B cell (primary cell): ENCODE results near the gene RPTOR. TPM values are rescaled to one million over a fixed set of nuclear protein-coding genes. Genes with fewer than 3 reads are reported as not detected.

Experiments used
- ATAC-seq: fragments of 200-7000 bp; cut with Tn5 transposase; one replicate; pipeline ENCODE4 v1.10.0; 2021; ENCODE audit warnings: low read depth, mild to moderate bottlenecking, moderate number of reproducible peaks, moderate library complexity
- CTCF ChIA-PET: fragments of 350-600 bp; sonication (Branson Sonifier 250); formaldehyde crosslinking; loops from one replicate; lab custom pipeline; 2021; ENCODE audit warnings: antibody characterized with exemption, inconsistent platforms; lab: Charles Lee
- POLR2A ChIA-PET: fragments of 350-600 bp; sonication (Branson Sonifier 250); formaldehyde crosslinking; loops from one replicate; lab custom pipeline; 2021; ENCODE audit warnings: antibody characterized with exemption; lab: Charles Lee
- DNase-seq: peaks from one replicate; pipeline ENCODE4 v3.0.0; 2013
- H2AFZ ChIP-seq: 2 replicates; pipeline ENCODE4 v1.6.1; 2012; ENCODE audit warnings: mild to moderate bottlenecking, low read depth, low read length; ENCODE audit not compliant: insufficient read depth, poor library complexity, severe bottlenecking
- H3K27ac ChIP-seq, 2 donors: 1 replicate in 1 of 2; 2 replicates in 1 of 2; pipeline ENCODE4 v1.5.1; 2012 to 2013; ENCODE audit warnings: low read length in 2 of 2, mild to moderate bottlenecking in 2 of 2, moderate library complexity in 1 of 2
- H3K27me3 ChIP-seq, 4 experiments: fragments of 200-600 bp in 1 of 4; sonication (generic) in 1 of 4; replicated peaks in 1 of 4; 1 replicate in 2 of 4; 2 replicates in 2 of 4; pipeline versions ENCODE4 v1.6.1 to v1.7.0; 2013 to 2016; ENCODE audit warnings: low read length in 3 of 4, mild to moderate bottlenecking in 2 of 4, mixed read lengths in 1 of 4, moderate library complexity in 1 of 4; ENCODE audit not compliant: insufficient read depth in 4 of 4, control insufficient read depth in 3 of 4; ENCODE audit errors: control extremely low read depth in 1 of 4
- H3K36me3 ChIP-seq, 2 experiments: replicated peaks in 1 of 2; 1 replicate in 1 of 2; 2 replicates in 1 of 2; pipeline versions ENCODE4 v1.6.1 to v1.7.1; 2013; ENCODE audit warnings: low read length in 1 of 2; ENCODE audit not compliant: insufficient read depth in 2 of 2, control insufficient read depth in 1 of 2; ENCODE audit errors: control extremely low read depth in 1 of 2, extremely low read depth in 1 of 2
- H3K4me1 ChIP-seq, 2 donors: fragments of 200-600 bp in 1 of 2; sonication (generic) in 1 of 2; 1 replicate in 1 of 2; 2 replicates in 1 of 2; pipeline versions ENCODE4 v1.5.1 to v1.6.1; 2013 to 2017; ENCODE audit warnings: low read length in 2 of 2; ENCODE audit not compliant: control insufficient read depth in 2 of 2, insufficient read depth in 2 of 2
- H3K4me2 ChIP-seq: replicated peaks from 2 replicates; pipeline ENCODE3; 2012; ENCODE audit warnings: mild to moderate bottlenecking, low read depth, low read length; ENCODE audit not compliant: poor library complexity, severe bottlenecking
- H3K4me3 ChIP-seq, 5 experiments: fragments of 200-600 bp in 1 of 5; sonication (generic) in 1 of 5; 1 replicate in 3 of 5; 2 replicates in 2 of 5; pipeline versions ENCODE4 v1.5.1 to v1.7.0; 2011 to 2016; ENCODE audit warnings: low read length in 4 of 5, mild to moderate bottlenecking in 4 of 5, low read depth in 2 of 5, control low read depth in 1 of 5, moderate library complexity in 1 of 5; ENCODE audit not compliant: insufficient read depth in 1 of 5; ENCODE audit errors: control extremely low read depth in 1 of 5, extremely low read depth in 1 of 5
- H3K79me2 ChIP-seq: fragments of 200-600 bp; sonication (generic); one replicate; pipeline ENCODE4 v1.6.0; 2016; ENCODE audit warnings: low read length; ENCODE audit not compliant: control insufficient read depth, insufficient read depth
- H3K9ac ChIP-seq: fragments of 200-600 bp; sonication (generic); 2 replicates; pipeline ENCODE4 v1.6.1; 2017; ENCODE audit warnings: mild to moderate bottlenecking, low read length, moderate library complexity
- H3K9me3 ChIP-seq, 3 donors: one replicate each; pipeline versions ENCODE4 v1.6.1 to v1.7.1; 2013; ENCODE audit warnings: low read length in 2 of 3; ENCODE audit not compliant: control insufficient read depth in 2 of 3, insufficient read depth in 1 of 3; ENCODE audit errors: control extremely low read depth in 1 of 3
- H4K20me1 ChIP-seq: 2 replicates; pipeline ENCODE4 v1.6.0; 2012; ENCODE audit warnings: mild to moderate bottlenecking, low read length; ENCODE audit not compliant: insufficient read depth, control insufficient read depth, poor library complexity, severe bottlenecking
- H3K27ac Mint-ChIP-seq: one replicate; pipeline ENCODE4 v1.8.0; 2021; ENCODE audit warnings: mixed read lengths
- H3K27me3 Mint-ChIP-seq: one replicate; pipeline ENCODE4 v1.8.0; 2021; ENCODE audit warnings: mixed read lengths
- H3K4me1 Mint-ChIP-seq: one replicate; pipeline ENCODE4 v1.8.0; 2021; ENCODE audit warnings: mixed read lengths
- H3K4me3 Mint-ChIP-seq: one replicate; pipeline ENCODE4 v1.8.0; 2021; ENCODE audit warnings: mixed read lengths
- H3K9me3 Mint-ChIP-seq: one replicate; pipeline ENCODE4 v1.8.0; 2022; ENCODE audit warnings: mixed read lengths; ENCODE audit not compliant: insufficient read depth
- EZH2 ChIP-seq: IDR thresholded peaks from 2 replicates; pipeline ENCODE4 v1.6.1; 2012; ENCODE audit warnings: borderline replicate concordance, low read depth, mild to moderate bottlenecking, moderate library complexity, low read length; ENCODE audit not compliant: insufficient read depth, poor library complexity, severe bottlenecking
- WGBS: methylation state at CpG from one replicate; pipeline ENCODE4 v1.1.5; 2013; ENCODE audit warnings: missing lambda C conversion rate; ENCODE audit not compliant: insufficient coverage; 5-methylcytosine and 5-hydroxymethylcytosine counted together
- intact Hi-C: fragments of 100-400 bp; cut with micrococcal nuclease; formaldehyde crosslinking; loops from one replicate; pipeline ENCODE4 v1.10.0; 2022
- polyA plus RNA-seq: library from polyadenylated mRNA; depleted of rRNA; stranded (reverse); fragments of >200 nt; gene quantifications from 2 replicates; pipeline ENCODE4 v1.2.3, GENCODE V29; 2012
- total RNA-seq, 2 donors: library from RNA; stranded (reverse); fragments of 120-200 nt in 1 of 2; gene quantifications; 1 replicate in 1 of 2; 2 replicates in 1 of 2; pipeline versions ENCODE4 v1.2.3 to v1.2.4, GENCODE V29; 2013 to 2022
- TF ChIP-seq, protein P1 (sequence below): fragments of 200-600 bp; IDR thresholded peaks from one replicate; pipeline ENCODE4 v1.8.0; 2022; ENCODE audit warnings: antibody characterized with exemption, mild to moderate bottlenecking

Gene RPTOR
- total and polyA plus RNA-seq, 2 donors (not counting 1 experiment from before 2014, with no cell fraction given): 13.4 to 58.8 TPM

DNA sequence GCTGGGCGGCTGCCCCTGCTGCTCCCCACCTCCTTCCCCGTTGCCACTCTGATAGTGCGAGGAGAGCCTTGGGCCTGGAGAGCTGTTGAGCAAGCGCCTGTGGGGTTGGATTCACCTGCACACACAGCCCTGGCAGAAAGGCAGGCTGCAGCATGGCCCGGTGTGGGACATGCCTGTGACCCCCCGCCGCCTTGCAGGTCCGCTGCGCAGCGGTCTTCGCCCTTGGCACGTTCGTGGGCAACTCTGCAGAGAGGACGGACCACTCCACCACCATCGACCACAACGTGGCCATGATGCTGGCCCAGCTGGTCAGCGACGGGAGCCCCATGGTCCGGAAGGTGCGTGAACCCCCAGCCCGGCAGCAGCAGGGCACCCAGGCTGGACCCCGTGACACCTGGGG, 340.2 kb downstream of the RPTOR start:
- no peaks in the 10 kb centered on the region for H3K27me3 ChIP-seq
- Mint-ChIP-seq H3K9me3 (no peaks in the 10 kb centered on the region), H3K4me1 (peaks cover 10% of the 10 kb centered on the region), H3K4me3 (no peak overlapping the region), H3K27me3 (no peaks in the 10 kb centered on the region), H3K27ac (no peak overlapping the region)
- H3K4me3 ChIP-seq: no peak overlapping the region
- WGBS: 98% methylated on average over 22 of the region's 22 CpGs
- DNase-seq: no peak
- H3K9ac ChIP-seq: no peak overlapping the region
- peaks cover 13% of the 10 kb centered on the region for H3K79me2 ChIP-seq
- intact Hi-C loops: no loop called here
- no peak for TF ChIP-seq EZH2
- TF ChIP-seq, protein P1, sequence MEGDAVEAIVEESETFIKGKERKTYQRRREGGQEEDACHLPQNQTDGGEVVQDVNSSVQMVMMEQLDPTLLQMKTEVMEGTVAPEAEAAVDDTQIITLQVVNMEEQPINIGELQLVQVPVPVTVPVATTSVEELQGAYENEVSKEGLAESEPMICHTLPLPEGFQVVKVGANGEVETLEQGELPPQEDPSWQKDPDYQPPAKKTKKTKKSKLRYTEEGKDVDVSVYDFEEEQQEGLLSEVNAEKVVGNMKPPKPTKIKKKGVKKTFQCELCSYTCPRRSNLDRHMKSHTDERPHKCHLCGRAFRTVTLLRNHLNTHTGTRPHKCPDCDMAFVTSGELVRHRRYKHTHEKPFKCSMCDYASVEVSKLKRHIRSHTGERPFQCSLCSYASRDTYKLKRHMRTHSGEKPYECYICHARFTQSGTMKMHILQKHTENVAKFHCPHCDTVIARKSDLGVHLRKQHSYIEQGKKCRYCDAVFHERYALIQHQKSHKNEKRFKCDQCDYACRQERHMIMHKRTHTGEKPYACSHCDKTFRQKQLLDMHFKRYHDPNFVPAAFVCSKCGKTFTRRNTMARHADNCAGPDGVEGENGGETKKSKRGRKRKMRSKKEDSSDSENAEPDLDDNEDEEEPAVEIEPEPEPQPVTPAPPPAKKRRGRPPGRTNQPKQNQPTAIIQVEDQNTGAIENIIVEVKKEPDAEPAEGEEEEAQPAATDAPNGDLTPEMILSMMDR: no peak
- POLR2A ChIA-PET: no interaction called here
- H3K4me1 ChIP-seq: peaks cover 8 to 20% of the 10 kb centered on the region in 2 donors
- H3K9me3 ChIP-seq: no peaks in the 10 kb centered on the region
- H3K27ac ChIP-seq: no peak overlapping the region
- H4K20me1 ChIP-seq: no peaks in the 10 kb centered on the region
- CTCF ChIA-PET: no interaction called here
- ATAC-seq: no peak
- H3K4me2 ChIP-seq: no peak overlapping the region
- H3K36me3 ChIP-seq: peaks cover 0 to 51% of the 10 kb centered on the region in 2 experiments
- H2AFZ ChIP-seq: no peak overlapping the region

DNA sequence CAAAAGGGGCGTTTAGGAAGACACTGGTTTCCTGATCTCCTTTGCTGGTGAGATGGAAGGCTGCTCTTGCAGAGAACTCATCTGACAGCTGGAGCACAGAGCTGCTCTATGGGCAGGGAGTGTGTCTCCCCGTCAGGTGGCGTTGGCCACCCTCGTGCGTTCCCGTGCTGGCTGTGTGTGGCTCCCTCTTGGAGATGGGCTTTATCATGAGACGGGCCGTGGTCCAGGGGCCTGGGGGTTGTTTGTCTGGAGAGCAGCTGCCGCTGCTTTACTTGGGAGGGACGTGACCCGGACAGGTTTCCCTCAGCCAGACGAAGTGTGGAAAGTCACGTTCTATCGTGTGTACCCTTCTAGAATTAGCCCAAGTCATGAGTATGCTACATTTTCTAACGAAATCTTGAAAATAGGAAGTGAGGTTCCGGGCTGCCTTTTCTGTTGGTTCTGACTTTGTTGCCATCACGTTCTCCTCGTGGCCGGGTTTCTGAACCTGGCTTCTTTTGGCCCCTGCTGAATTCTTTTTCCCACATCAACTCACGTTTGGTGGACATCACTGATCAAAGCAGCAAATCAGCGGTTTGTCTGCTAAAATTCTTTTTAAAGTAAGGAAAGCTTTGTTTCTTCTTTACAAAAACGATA, 341.4 kb downstream of the RPTOR start:
- POLR2A ChIA-PET: interaction anchor here (0.6 kb wide), 2 partner anchors 24 to 130 kb away, joined by 3 read pairs; no protein-coding TSS in a partner anchor
- no peaks in the 10 kb centered on the region for H3K9me3 Mint-ChIP-seq
- CTCF ChIA-PET: interaction anchor here (1.3 to 1.4 kb wide), 2 partner anchors 63 to 84 kb away, joined by 4 read pairs; no protein-coding TSS in a partner anchor

More for the DNA sequence above, 341.4 kb downstream of the RPTOR start:
- TF ChIP-seq, protein P1: no peak
- no peak for TF ChIP-seq EZH2
- WGBS: 67% methylated on average over 15 of the region's 22 CpGs
- H3K4me1 Mint-ChIP-seq: peaks cover 8% of the 10 kb centered on the region
- ATAC-seq: peak; percentile 54
- Histone ChIP-seq H3K4me1 (peaks cover 8 to 20% of the 10 kb centered on the region in 2 donors), H3K4me2 (peak overlapping the region; percentile 67), H3K36me3 (peaks cover 0 to 41% of the 10 kb centered on the region in 2 experiments), H3K27ac (peak overlapping the region; percentile 38 to 75), H3K79me2 (peaks cover 13% of the 10 kb centered on the region), H3K9me3 (no peaks in the 10 kb centered on the region), H2AFZ (peak overlapping the region; percentile 2), H4K20me1 (no peaks in the 10 kb centered on the region), H3K27me3 (no peaks in the 10 kb centered on the region), H3K4me3 (peak overlapping the region in 2 of 5 experiments; percentile 23 to 41), H3K9ac (no peak overlapping the region)
- intact Hi-C loops: no loop called here
- peak; percentile 60 for DNase-seq
- H3K27ac Mint-ChIP-seq: peak overlapping the region; percentile 79
- H3K27me3 Mint-ChIP-seq: no peaks in the 10 kb centered on the region
- peak overlapping the region; percentile 64 for H3K4me3 Mint-ChIP-seq
